Caco-2 (cell line): ENCODE measurements around the gene SIX5. TPM values are rescaled to one million over a fixed set of nuclear protein-coding genes. Genes with fewer than 3 reads are reported as not detected.
A peak's percentile ranks its signal among the peaks of the same experiment; 100 is the strongest.

Experiments
- BruUV-seq: library from RNA; stranded (reverse); fragments of 400-500 nt; replicated peaks from 2 replicates; lab custom pipeline; 2021; lab: Mats Ljungman, UMichigan
- CTCF ChIA-PET: fragments of 300-600 bp; sonication (Branson Sonifier 250); formaldehyde crosslinking; loops from one replicate; lab custom pipeline; 2022; ENCODE audit warnings: antibody characterized with exemption; lab: Charles Lee
- POLR2A ChIA-PET: fragments of 300-600 bp; sonication (Branson Sonifier 250); formaldehyde crosslinking; loops from one replicate; lab custom pipeline; 2022; ENCODE audit warnings: antibody characterized with exemption; lab: Charles Lee
- DNase-seq, 2 experiments: peaks; one replicate each; pipeline versions ENCODE4 v3.0.0 to v3.0.0-alpha.2; 2020 to 2022
- H3K27me3 ChIP-seq: replicated peaks from 2 replicates; pipeline ENCODE4 v1.6.0; 2011; ENCODE audit warnings: low read length; ENCODE audit not compliant: control insufficient read depth, insufficient read depth
- H3K36me3 ChIP-seq: 2 replicates; pipeline ENCODE4 v1.5.1; 2011; ENCODE audit warnings: low read length; ENCODE audit not compliant: control insufficient read depth, insufficient read depth
- H3K4me1 ChIP-seq: fragments of 250-450 bp; sonication (Bioruptor Pico); 2 replicates; pipeline ENCODE4 v1.5.1; 2020; ENCODE audit warnings: mild to moderate bottlenecking
- H3K4me3 ChIP-seq: 2 replicates; pipeline ENCODE4 v1.5.1; 2011; ENCODE audit warnings: low read depth, mild to moderate bottlenecking, control low read depth, low read length
- H3K9me3 ChIP-seq: fragments of 250-450 bp; sonication (Bioruptor Pico); 2 replicates; pipeline ENCODE4 v1.5.1; 2020; ENCODE audit warnings: mild to moderate bottlenecking, moderate library complexity
- H3K27ac Mint-ChIP-seq: one replicate; pipeline ENCODE4 v1.8.0; 2022; ENCODE audit warnings: mixed read lengths; ENCODE audit not compliant: unreplicated experiment
- H3K27me3 Mint-ChIP-seq: one replicate; pipeline ENCODE4 v1.8.0; 2022; ENCODE audit warnings: mixed read lengths; ENCODE audit not compliant: insufficient read depth, unreplicated experiment
- H3K36me3 Mint-ChIP-seq: one replicate; pipeline ENCODE4 v1.8.0; 2022; ENCODE audit warnings: mild to moderate bottlenecking, mixed read lengths; ENCODE audit not compliant: insufficient read depth, unreplicated experiment
- H3K4me1 Mint-ChIP-seq: one replicate; pipeline ENCODE4 v1.8.0; 2022; ENCODE audit warnings: low read depth, mixed read lengths; ENCODE audit not compliant: unreplicated experiment
- H3K4me3 Mint-ChIP-seq: one replicate; pipeline ENCODE4 v1.8.0; 2022; ENCODE audit warnings: mild to moderate bottlenecking, moderate library complexity, mixed read lengths; ENCODE audit not compliant: unreplicated experiment
- H3K9me3 Mint-ChIP-seq: one replicate; pipeline ENCODE4 v1.8.0; 2022; ENCODE audit warnings: mixed read lengths; ENCODE audit not compliant: unreplicated experiment
- intact Hi-C: fragments of 100-400 bp; cut with micrococcal nuclease; formaldehyde crosslinking; loops from one replicate; pipeline ENCODE4 v1.10.0; 2022; ENCODE audit not compliant: unreplicated experiment
- total RNA-seq: library from RNA; stranded (reverse); gene quantifications from 2 replicates; pipeline ENCODE4 v1.2.3, GENCODE V29; 2022
- TF ChIP-seq, protein P1 (sequence below), 2 experiments: fragments of 200-600 bp in 1 of 2; IDR thresholded peaks; 1 replicate in 1 of 2; 2 replicates in 1 of 2; pipeline versions ENCODE4 v1.5.1 to v1.8.0; 2011 to 2022; ENCODE audit warnings: antibody characterized with exemption in 1 of 2, control low read depth in 1 of 2, inconsistent platforms in 1 of 2, low read depth in 1 of 2, low read length in 1 of 2, mild to moderate bottlenecking in 1 of 2, moderate library complexity in 1 of 2; ENCODE audit not compliant: insufficient read depth in 1 of 2, severe bottlenecking in 1 of 2, unreplicated experiment in 1 of 2

SIX5 gene
- total RNA-seq, 1 experiment from 2014 or later = 28.6 TPM

DNA sequence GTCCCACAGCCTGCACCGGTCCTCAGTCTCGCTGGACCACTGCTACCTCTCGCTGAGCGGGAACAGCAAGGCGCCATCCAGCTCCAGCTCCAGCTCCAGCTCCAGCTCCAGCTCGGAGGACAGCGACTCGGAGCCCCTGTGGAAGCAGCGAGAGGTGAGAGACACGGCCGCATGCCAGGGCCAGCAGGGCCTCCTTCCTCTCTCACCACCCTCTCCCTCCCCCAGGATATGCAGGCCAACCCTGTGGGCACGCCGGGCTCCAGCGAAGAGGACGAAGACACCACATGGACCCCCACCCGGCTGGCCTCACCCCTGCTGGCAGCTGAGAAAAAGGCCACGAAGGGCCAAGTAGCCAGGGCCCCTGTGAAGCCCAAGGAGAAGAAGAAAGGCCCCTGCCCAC, 7.3 kb downstream of the SIX5 start:
- BruUV-seq = no TSS peak
- CTCF ChIA-PET = interaction anchor here (1.3 kb wide), 1 partner anchor 13 kb away, joined by 3 read pairs; no protein-coding TSS in a partner anchor
- TF ChIP-seq, protein P1, sequence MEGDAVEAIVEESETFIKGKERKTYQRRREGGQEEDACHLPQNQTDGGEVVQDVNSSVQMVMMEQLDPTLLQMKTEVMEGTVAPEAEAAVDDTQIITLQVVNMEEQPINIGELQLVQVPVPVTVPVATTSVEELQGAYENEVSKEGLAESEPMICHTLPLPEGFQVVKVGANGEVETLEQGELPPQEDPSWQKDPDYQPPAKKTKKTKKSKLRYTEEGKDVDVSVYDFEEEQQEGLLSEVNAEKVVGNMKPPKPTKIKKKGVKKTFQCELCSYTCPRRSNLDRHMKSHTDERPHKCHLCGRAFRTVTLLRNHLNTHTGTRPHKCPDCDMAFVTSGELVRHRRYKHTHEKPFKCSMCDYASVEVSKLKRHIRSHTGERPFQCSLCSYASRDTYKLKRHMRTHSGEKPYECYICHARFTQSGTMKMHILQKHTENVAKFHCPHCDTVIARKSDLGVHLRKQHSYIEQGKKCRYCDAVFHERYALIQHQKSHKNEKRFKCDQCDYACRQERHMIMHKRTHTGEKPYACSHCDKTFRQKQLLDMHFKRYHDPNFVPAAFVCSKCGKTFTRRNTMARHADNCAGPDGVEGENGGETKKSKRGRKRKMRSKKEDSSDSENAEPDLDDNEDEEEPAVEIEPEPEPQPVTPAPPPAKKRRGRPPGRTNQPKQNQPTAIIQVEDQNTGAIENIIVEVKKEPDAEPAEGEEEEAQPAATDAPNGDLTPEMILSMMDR (IDR thresholded peaks at IDR 0.05; ENCODE audit: insufficient read depth in 1 of 2, low read depth in 1 of 2, low read length in 1 of 2, severe bottlenecking in 1 of 2, unreplicated experiment in 1 of 2) = no peak
- DNase-seq = no peak
- H3K27me3 ChIP-seq = no peaks in the 10 kb centered on the region
- no peaks in the 10 kb centered on the region for H3K36me3 ChIP-seq
- intact Hi-C loops = no loop called here
- peaks cover 6% of the 10 kb centered on the region for H3K36me3 Mint-ChIP-seq
- H3K4me1 ChIP-seq = no peaks in the 10 kb centered on the region
- H3K4me3 Mint-ChIP-seq = no peak overlapping the region
- H3K9me3 ChIP-seq = no peaks in the 10 kb centered on the region
- no peaks in the 10 kb centered on the region for H3K9me3 Mint-ChIP-seq
- peaks cover 7% of the 10 kb centered on the region for H3K4me1 Mint-ChIP-seq
- peak overlapping the region; percentile 48 for H3K27ac Mint-ChIP-seq
- H3K4me3 ChIP-seq = no peak overlapping the region
- POLR2A ChIA-PET = no interaction called here
- H3K27me3 Mint-ChIP-seq = no peaks in the 10 kb centered on the region

DNA sequence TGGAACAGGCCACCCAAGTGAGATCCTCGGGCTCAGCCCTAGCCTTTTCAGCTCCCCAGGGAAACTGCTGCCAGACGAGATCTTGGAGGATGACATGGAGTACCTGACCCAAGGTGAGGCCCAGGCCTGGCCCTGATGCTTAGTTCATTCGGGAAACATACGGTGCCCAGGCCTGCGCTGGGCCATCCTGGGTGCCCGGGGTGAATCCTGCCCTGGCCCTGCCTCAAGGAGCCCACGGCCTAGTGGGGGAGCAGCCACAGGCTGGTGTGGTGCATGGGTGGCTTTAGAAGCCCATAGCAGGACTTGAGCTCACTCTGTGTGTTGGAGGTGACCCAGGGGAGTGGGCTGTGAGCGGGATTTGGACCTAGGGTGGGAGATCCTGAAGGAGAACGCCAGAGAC, 10.1 kb downstream of the SIX5 start:
- H3K4me1 Mint-ChIP-seq = no peaks in the 10 kb centered on the region
- no peaks in the 10 kb centered on the region for H3K9me3 Mint-ChIP-seq
- DNase-seq = no peak
- ChIA-PET POLR2A (interaction anchor here (0.6 kb wide), 1 partner anchor 12 kb away, joined by 5 read pairs; no protein-coding TSS in a partner anchor), CTCF (interaction anchor here (0.6 kb wide), 1 partner anchor 1039 kb away, joined by 4 read pairs; no protein-coding TSS in a partner anchor)
- Histone ChIP-seq H3K36me3 (no peaks in the 10 kb centered on the region), H3K4me1 (no peaks in the 10 kb centered on the region), H3K4me3 (no peak overlapping the region), H3K9me3 (no peaks in the 10 kb centered on the region), H3K27me3 (no peaks in the 10 kb centered on the region)
- no TSS peak for BruUV-seq
- no peaks in the 10 kb centered on the region for H3K36me3 Mint-ChIP-seq
- no peaks in the 10 kb centered on the region for H3K27me3 Mint-ChIP-seq
- TF ChIP-seq, protein P1 (IDR thresholded peaks at IDR 0.05; ENCODE audit: insufficient read depth in 1 of 2, low read depth in 1 of 2, low read length in 1 of 2, severe bottlenecking in 1 of 2, unreplicated experiment in 1 of 2) = no peak
- no peak overlapping the region for H3K4me3 Mint-ChIP-seq
- intact Hi-C loops = no loop called here
- H3K27ac Mint-ChIP-seq = no peak overlapping the region

DNA sequence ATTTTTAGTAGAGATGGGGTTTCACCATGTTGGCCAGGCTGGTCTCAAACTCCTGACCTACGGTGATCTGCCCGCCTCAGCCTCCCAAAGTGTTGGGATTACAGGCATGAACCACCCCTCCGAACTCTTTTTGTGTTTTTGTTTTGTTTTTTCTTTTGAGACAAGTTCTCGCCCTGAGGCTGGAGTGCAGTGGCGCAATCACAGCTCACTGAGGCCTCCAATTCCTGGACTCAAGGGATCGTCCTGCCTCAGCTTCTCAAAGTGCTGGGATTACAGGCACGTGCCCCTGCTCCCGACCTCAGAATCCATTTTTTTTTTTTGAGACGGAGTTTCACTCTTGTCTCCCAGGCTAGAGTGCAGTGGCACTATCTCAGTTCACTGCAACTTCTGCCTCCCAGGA, 11.4 kb downstream of the SIX5 start:
- no peaks in the 10 kb centered on the region for H3K36me3 Mint-ChIP-seq
- no peaks in the 10 kb centered on the region for H3K27me3 Mint-ChIP-seq
- no peaks in the 10 kb centered on the region for H3K9me3 Mint-ChIP-seq
- Histone ChIP-seq H3K9me3 (no peaks in the 10 kb centered on the region), H3K4me1 (no peaks in the 10 kb centered on the region), H3K27me3 (no peaks in the 10 kb centered on the region), H3K36me3 (no peaks in the 10 kb centered on the region), H3K4me3 (no peak overlapping the region)
- TF ChIP-seq, protein P1 (IDR thresholded peaks at IDR 0.05; ENCODE audit: insufficient read depth in 1 of 2, low read depth in 1 of 2, low read length in 1 of 2, severe bottlenecking in 1 of 2, unreplicated experiment in 1 of 2) = no peak
- CTCF ChIA-PET = interaction anchor here (0.9 to 1.1 kb wide), 2 partner anchors 41 to 107 kb away, joined by 3 read pairs; no protein-coding TSS in a partner anchor
- no peak overlapping the region for H3K27ac Mint-ChIP-seq
- H3K4me3 Mint-ChIP-seq = no peak overlapping the region
- no peak for DNase-seq
- intact Hi-C loops = no loop called here
- H3K4me1 Mint-ChIP-seq = no peaks in the 10 kb centered on the region
- no TSS peak for BruUV-seq
- POLR2A ChIA-PET = no interaction called here
